Neuron (in vitro differentiated cells): ENCODE measurements around the gene GCHFR.

Experiments used
- H2AFZ ChIP-seq: one replicate; pipeline ENCODE4 v1.6.1; 2013; ENCODE audit warnings: low read depth, mild to moderate bottlenecking, inconsistent platforms, low read length, moderate library complexity
- H3K27me3 ChIP-seq: one replicate; pipeline ENCODE4 v1.6.1; 2013; ENCODE audit warnings: low read length; ENCODE audit not compliant: insufficient read depth
- H3K36me3 ChIP-seq: one replicate; pipeline ENCODE4 v1.6.1; 2013; ENCODE audit warnings: low read length; ENCODE audit not compliant: insufficient read depth
- H3K4me1 ChIP-seq: one replicate; pipeline ENCODE4 v1.6.1; 2013; ENCODE audit warnings: low read length; ENCODE audit not compliant: insufficient read depth
- H3K4me3 ChIP-seq: 2 replicates; pipeline ENCODE4 v1.5.1; 2013; ENCODE audit warnings: mild to moderate bottlenecking, low read length, moderate library complexity
- H3K9me3 ChIP-seq: one replicate; pipeline ENCODE4 v1.6.1; 2013; ENCODE audit warnings: low read length

The GCHFR gene

GRCh38 chr15:40793216-40793989 lies 29.5 kb downstream of the GCHFR start:
- no peaks in the 10 kb centered on the region for H3K27me3 ChIP-seq
- H3K9me3 ChIP-seq, result no peaks in the 10 kb centered on the region
- no peak overlapping the region for H3K4me3 ChIP-seq
- peaks cover 5% of the 10 kb centered on the region for H3K4me1 ChIP-seq
- no peak overlapping the region for H2AFZ ChIP-seq
- peaks cover 3% of the 10 kb centered on the region for H3K36me3 ChIP-seq

GRCh38 chr15:40796041-40796440 lies 32.2 kb downstream of the GCHFR start:
- H3K4me1 ChIP-seq, result peaks cover 8% of the 10 kb centered on the region

GRCh38 chr15:40796512-40796911 lies 32.6 kb downstream of the GCHFR start:
- H2AFZ ChIP-seq, result no peak overlapping the region
- no peak overlapping the region for H3K4me3 ChIP-seq
- peaks cover 8% of the 10 kb centered on the region for H3K4me1 ChIP-seq
- H3K9me3 ChIP-seq, result no peaks in the 10 kb centered on the region
- no peaks in the 10 kb centered on the region for H3K27me3 ChIP-seq
- no peaks in the 10 kb centered on the region for H3K36me3 ChIP-seq

More at GRCh38 chr15:40796041-40796440, 32.2 kb downstream of the GCHFR start:
- no peaks in the 10 kb centered on the region for H3K9me3 ChIP-seq
- no peaks in the 10 kb centered on the region for H3K27me3 ChIP-seq
- no peak overlapping the region for H3K4me3 ChIP-seq
- no peak overlapping the region for H2AFZ ChIP-seq
- no peaks in the 10 kb centered on the region for H3K36me3 ChIP-seq

- H3K27me3 ChIP-seq, result no peaks in the 10 kb centered on the region
- no peak overlapping the region for H3K4me3 ChIP-seq
- H3K4me1 ChIP-seq, result peaks cover 8% of the 10 kb centered on the region
- no peak overlapping the region for H2AFZ ChIP-seq
- no peaks in the 10 kb centered on the region for H3K36me3 ChIP-seq
- no peaks in the 10 kb centered on the region for H3K9me3 ChIP-seq
These were observed 35.7 kb downstream of the GCHFR start for GRCh38 chr15:40799523-40799922.

- no peaks in the 10 kb centered on the region for H3K9me3 ChIP-seq
- H3K27me3 ChIP-seq, result no peaks in the 10 kb centered on the region
- no peaks in the 10 kb centered on the region for H3K36me3 ChIP-seq
- peaks cover 12% of the 10 kb centered on the region for H3K4me1 ChIP-seq
- H2AFZ ChIP-seq, result no peak overlapping the region
- no peak overlapping the region for H3K4me3 ChIP-seq
These were observed 39.2 kb downstream of the GCHFR start for GRCh38 chr15:40803076-40803475.

- no peaks in the 10 kb centered on the region for H3K27me3 ChIP-seq
- H3K36me3 ChIP-seq, result no peaks in the 10 kb centered on the region
- no peaks in the 10 kb centered on the region for H3K9me3 ChIP-seq
- no peak overlapping the region for H2AFZ ChIP-seq
- no peak overlapping the region for H3K4me3 ChIP-seq
- H3K4me1 ChIP-seq, result peaks cover 6% of the 10 kb centered on the region
These were observed 39.8 kb downstream of the GCHFR start for GRCh38 chr15:40803688-40804087.

GRCh38 chr15:40806672-40807027 lies 42.8 kb downstream of the GCHFR start:
- peak overlapping the region; percentile 88 for H2AFZ ChIP-seq
- no peaks in the 10 kb centered on the region for H3K36me3 ChIP-seq
- H3K27me3 ChIP-seq, result no peaks in the 10 kb centered on the region
- peaks cover 6% of the 10 kb centered on the region for H3K4me1 ChIP-seq
- no peaks in the 10 kb centered on the region for H3K9me3 ChIP-seq
- H3K4me3 ChIP-seq, result peak overlapping the region; percentile 75

- Histone ChIP-seq H3K4me1 (peaks cover 6% of the 10 kb centered on the region), H3K36me3 (no peaks in the 10 kb centered on the region), H3K9me3 (no peaks in the 10 kb centered on the region), H3K4me3 (peak within 1 kb of the TSS; percentile 75), H2AFZ (peak within 1 kb of the TSS; percentile 88), H3K27me3 (no peaks in the 10 kb centered on the region)
These were observed 43.4 kb downstream of the GCHFR start, which contains the start of the genes DNAJC17 and ZFYVE19 for GRCh38 chr15:40807028-40807887. TSS of gene DNAJC17 (minus strand) at chr15:40807473. CDS start at chr15:40807446, 27 bp downstream. TSS of gene ZFYVE19 (plus strand) at chr15:40807089. CDS start at chr15:40807590, 501 bp downstream.

- peaks cover 6% of the 10 kb centered on the region for H3K4me1 ChIP-seq
- H2AFZ ChIP-seq, result peak overlapping the region; percentile 88
- peak overlapping the region; percentile 75 for H3K4me3 ChIP-seq
- no peaks in the 10 kb centered on the region for H3K36me3 ChIP-seq
- no peaks in the 10 kb centered on the region for H3K27me3 ChIP-seq
- H3K9me3 ChIP-seq, result no peaks in the 10 kb centered on the region
These were observed 44.1 kb downstream of the GCHFR start for GRCh38 chr15:40807888-40808461.

GRCh38 chr15:40808861-40809450 lies 45.1 kb downstream of the GCHFR start:
- Histone ChIP-seq H3K4me1 (peaks cover 6% of the 10 kb centered on the region), H3K4me3 (no peak overlapping the region), H3K36me3 (no peaks in the 10 kb centered on the region), H2AFZ (no peak overlapping the region), H3K9me3 (no peaks in the 10 kb centered on the region), H3K27me3 (no peaks in the 10 kb centered on the region)

- Histone ChIP-seq H3K4me3 (no peak overlapping the region), H3K36me3 (no peaks in the 10 kb centered on the region), H3K9me3 (no peaks in the 10 kb centered on the region), H2AFZ (no peak overlapping the region), H3K27me3 (no peaks in the 10 kb centered on the region), H3K4me1 (no peaks in the 10 kb centered on the region)
These were observed 49.0 kb downstream of the GCHFR start for GRCh38 chr15:40812721-40813425.

- no peaks in the 10 kb centered on the region for H3K9me3 ChIP-seq
- no peak overlapping the region for H2AFZ ChIP-seq
- no peaks in the 10 kb centered on the region for H3K36me3 ChIP-seq
- H3K4me3 ChIP-seq, result no peak overlapping the region
- H3K4me1 ChIP-seq, result no peaks in the 10 kb centered on the region
- H3K27me3 ChIP-seq, result no peaks in the 10 kb centered on the region
These were observed 51.3 kb downstream of the GCHFR start for GRCh38 chr15:40815042-40815698.
